Activated naive CD8-positive, alpha-beta T cell (primary cell): ENCODE results near the gene VOPP1.
"Not testable (repeated sequence)": the region's sequence is repeated elsewhere in the genome, so short reads cannot be mapped to it uniquely, and the experiment has no call there.

ENCODE experiments used
- H3K27ac Mint-ChIP-seq: one replicate; pipeline ENCODE4 v1.8.0; 2021; ENCODE audit warnings: mixed read lengths
- H3K27me3 Mint-ChIP-seq: one replicate; pipeline ENCODE4 v1.8.0; 2021; ENCODE audit warnings: mixed read lengths
- H3K36me3 Mint-ChIP-seq: one replicate; pipeline ENCODE4 v1.8.0; 2021; ENCODE audit warnings: mixed read lengths
- H3K4me1 Mint-ChIP-seq: one replicate; pipeline ENCODE4 v1.8.0; 2021; ENCODE audit warnings: low read depth, mixed read lengths
- H3K4me3 Mint-ChIP-seq: one replicate; pipeline ENCODE4 v1.8.0; 2021; ENCODE audit warnings: mild to moderate bottlenecking, mixed read lengths
- H3K9me3 Mint-ChIP-seq: one replicate; pipeline ENCODE4 v1.8.0; 2021; ENCODE audit warnings: low read depth, mixed read lengths

VOPP1 gene

DNA sequence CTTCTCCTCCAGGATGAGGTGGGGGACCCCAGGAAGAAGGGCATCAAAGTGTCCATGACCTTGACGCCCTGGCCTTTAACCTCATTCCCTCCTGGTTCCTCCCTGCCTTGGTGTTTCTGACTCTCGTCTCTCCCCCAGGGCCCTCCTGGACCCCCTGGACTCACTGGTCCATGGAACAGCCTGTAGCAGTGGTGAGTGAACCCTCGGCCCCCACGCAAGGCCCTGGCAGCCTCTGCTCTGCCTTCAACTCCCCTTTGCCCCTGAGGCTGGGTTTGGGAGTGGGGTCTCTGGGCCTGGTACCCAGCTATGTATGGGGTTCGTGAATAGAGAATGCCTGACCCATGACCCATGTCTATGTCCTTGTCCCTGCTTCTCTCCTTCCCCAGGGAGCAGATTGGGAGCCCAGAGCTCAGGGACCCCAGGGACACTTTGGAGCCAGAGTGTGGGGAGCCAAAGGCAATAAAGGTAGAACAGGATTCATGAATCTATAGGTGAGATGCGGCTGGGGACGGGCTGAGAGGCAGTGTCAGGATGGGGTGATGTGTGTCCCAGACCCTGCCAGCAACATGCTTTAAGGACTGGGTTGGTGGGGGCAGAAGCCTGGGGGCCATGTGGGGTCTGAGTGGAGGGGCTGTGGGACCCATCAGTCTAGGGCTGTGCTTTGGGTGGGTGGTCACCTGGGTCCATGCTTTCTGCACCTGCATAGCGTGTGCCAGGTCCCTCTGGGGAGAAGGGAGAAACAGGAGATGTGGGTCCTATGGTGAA lies 18.4 kb upstream of the VOPP1 start:
- no peak overlapping the region for H3K4me3 Mint-ChIP-seq
- H3K27ac Mint-ChIP-seq, result no peak overlapping the region
- no peaks in the 10 kb centered on the region for H3K9me3 Mint-ChIP-seq
- no peaks in the 10 kb centered on the region for H3K36me3 Mint-ChIP-seq
- H3K4me1 Mint-ChIP-seq, result no peaks in the 10 kb centered on the region
- no peaks in the 10 kb centered on the region for H3K27me3 Mint-ChIP-seq

DNA sequence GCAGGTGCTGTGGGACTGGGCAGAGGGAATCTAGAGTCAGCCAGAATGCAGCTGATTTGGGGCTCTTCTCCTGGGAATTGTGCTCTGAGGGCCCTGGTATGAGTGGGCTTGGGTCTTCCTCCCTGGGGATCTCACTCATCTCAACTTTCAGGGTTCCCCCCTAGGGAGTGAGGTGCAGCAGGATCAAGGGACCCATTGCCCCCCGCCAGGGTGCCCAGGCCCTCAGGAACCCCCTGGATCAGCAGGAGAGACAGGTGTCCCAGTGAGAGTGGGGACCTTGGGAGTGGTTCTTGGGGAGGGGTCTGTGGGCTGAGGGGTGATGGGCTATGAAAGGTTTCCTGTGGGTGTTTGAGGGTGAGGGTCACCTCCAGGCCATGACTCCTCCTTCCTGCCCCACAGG lies 17.6 kb upstream of the VOPP1 start:
- Mint-ChIP-seq H3K36me3 (no peaks in the 10 kb centered on the region), H3K27me3 (no peaks in the 10 kb centered on the region), H3K4me1 (no peaks in the 10 kb centered on the region), H3K9me3 (no peaks in the 10 kb centered on the region), H3K4me3 (no peak overlapping the region), H3K27ac (peak overlapping the region; percentile 10)

DNA sequence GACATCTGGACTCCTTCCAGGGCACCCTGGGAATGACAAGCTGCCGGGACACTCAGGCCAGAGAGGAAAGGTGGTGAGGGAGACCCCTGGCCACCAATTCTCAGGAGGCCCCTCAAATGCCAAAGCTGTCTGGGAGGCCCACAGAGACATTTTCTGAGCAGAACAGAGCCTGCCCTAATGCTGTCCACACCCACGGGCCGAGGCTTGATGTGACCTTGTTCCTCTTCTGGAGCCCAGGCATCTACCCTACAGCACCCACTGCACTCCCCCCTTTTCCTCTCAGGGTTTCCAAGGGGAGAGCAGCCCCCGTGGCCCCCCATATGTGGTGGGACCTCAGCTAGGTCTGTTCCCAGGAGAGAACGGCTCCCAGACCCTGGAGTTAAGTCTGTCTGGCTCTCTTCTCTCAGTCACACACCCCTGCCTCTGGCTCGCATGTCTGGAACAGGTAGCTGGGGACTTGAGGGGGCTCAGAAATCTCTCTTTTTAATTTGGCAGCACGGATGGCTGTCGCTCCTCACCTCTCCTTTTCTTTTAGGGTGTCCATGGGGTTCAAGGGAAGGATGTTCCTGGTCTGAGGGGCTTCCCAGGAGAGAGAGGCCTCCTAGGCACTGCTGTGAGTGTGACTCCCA lies 16.8 kb upstream of the VOPP1 start:
- H3K9me3 Mint-ChIP-seq, result no peaks in the 10 kb centered on the region
- no peaks in the 10 kb centered on the region for H3K4me1 Mint-ChIP-seq

DNA sequence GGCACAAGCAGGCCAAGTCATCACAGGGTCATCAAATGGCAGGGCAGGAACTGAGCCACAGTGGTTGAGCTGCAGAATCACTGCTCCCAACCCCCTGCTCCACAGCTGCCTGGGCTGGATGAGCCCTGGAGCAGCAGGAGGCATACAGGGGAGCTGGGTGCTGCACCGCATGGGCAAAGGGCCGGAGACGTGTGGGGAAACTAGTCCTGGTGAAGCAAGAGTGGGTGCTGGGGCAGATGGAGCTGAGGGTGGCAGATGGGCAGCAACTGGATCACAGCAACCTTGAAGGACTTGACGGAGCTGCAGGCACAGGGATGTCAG lies 16.0 kb upstream of the VOPP1 start:
- Mint-ChIP-seq H3K4me3 (no peak overlapping the region), H3K4me1 (no peaks in the 10 kb centered on the region), H3K9me3 (no peaks in the 10 kb centered on the region), H3K27ac (no peak overlapping the region), H3K27me3 (no peaks in the 10 kb centered on the region), H3K36me3 (no peaks in the 10 kb centered on the region)

More for the DNA sequence above, 16.8 kb upstream of the VOPP1 start:
- no peak overlapping the region for H3K4me3 Mint-ChIP-seq
- no peak overlapping the region for H3K27ac Mint-ChIP-seq
- no peaks in the 10 kb centered on the region for H3K36me3 Mint-ChIP-seq
- H3K27me3 Mint-ChIP-seq, result no peaks in the 10 kb centered on the region

DNA sequence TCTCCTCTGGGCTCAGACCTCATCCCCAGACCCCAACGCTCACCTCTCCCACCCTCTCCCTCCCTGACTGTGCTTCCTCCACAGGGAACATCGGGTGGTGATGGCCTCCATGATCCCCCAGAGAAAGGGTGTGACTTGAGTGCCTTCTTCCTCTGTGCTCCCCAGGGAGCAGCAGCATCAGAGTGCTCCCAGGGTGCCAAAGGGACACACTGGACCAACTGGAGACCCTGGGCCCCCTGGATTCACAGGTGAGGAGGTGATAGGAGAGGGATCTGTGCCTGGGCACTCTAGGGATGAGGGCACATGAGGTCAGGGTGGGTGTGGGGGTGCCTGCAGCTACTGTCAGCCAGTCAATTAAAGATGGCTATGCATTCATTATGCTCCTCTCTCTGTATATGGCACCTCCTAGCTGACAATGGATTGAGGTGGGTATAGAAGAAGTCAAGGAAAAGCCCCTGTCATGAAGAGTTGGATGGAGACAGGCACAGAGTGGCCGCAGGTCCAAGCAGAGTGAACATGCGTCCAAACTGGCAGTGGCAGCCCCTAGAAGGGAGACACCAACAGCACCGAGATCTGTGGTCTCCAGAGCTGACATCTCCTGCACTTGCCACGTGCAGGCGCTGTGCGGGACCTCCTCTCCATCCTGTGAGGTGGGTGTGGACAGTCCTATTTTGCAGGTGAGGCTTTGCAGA lies 15.5 kb upstream of the VOPP1 start:
- H3K27me3 Mint-ChIP-seq, result no peaks in the 10 kb centered on the region
- no peaks in the 10 kb centered on the region for H3K4me1 Mint-ChIP-seq
- no peaks in the 10 kb centered on the region for H3K36me3 Mint-ChIP-seq
- H3K4me3 Mint-ChIP-seq, result no peak overlapping the region
- no peak overlapping the region for H3K27ac Mint-ChIP-seq
- no peaks in the 10 kb centered on the region for H3K9me3 Mint-ChIP-seq

DNA sequence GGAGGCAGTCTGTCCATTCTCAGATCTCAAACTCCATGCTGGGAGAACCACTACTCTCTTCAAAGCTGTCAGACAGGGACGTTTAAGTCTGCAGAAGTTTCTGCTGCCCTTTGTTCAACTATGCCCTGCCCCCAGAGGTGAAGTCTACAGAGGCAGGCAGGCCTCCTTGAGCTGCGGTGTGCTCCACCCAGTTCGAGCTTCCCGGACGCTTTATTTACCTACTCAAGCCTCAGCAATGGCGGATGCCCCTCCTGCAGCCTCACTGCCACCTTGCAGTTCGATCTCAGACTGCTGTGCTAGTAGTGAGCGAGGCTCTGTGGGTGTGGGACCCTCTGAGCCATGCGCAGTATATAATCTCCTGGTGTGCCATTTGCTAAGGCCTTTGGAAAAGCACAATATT lies 10.4 kb upstream of the VOPP1 start:
- not testable (repeated sequence) for H3K9me3 Mint-ChIP-seq, H3K27ac Mint-ChIP-seq, H3K4me1 Mint-ChIP-seq, H3K36me3 Mint-ChIP-seq, H3K27me3 Mint-ChIP-seq, H3K4me3 Mint-ChIP-seq

DNA sequence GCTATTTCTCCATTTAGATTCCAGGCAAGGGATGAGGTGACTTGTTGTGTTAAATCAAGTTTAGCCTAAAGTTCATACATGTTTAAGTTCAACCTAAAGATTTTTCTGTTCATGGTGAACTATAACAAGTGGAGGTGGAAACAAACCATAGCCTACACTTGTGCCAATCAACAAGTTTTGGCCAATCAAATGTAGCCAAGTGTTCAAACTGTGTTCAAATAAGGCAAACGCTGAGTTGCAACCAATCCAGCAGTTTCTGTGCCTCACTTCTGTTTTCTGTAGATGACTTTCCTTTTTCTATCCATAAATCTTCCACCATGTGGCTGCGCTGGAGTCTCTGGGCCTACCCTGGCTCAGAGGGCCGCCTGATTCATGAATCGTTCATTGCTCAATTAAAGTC lies 4.5 kb upstream of the VOPP1 start:
- H3K4me1 Mint-ChIP-seq, result peaks cover 23% of the 10 kb centered on the region
- H3K36me3 Mint-ChIP-seq, result no peaks in the 10 kb centered on the region
- no peak overlapping the region for H3K4me3 Mint-ChIP-seq
- no peaks in the 10 kb centered on the region for H3K27me3 Mint-ChIP-seq
- H3K9me3 Mint-ChIP-seq, result no peaks in the 10 kb centered on the region
- no peak overlapping the region for H3K27ac Mint-ChIP-seq

DNA sequence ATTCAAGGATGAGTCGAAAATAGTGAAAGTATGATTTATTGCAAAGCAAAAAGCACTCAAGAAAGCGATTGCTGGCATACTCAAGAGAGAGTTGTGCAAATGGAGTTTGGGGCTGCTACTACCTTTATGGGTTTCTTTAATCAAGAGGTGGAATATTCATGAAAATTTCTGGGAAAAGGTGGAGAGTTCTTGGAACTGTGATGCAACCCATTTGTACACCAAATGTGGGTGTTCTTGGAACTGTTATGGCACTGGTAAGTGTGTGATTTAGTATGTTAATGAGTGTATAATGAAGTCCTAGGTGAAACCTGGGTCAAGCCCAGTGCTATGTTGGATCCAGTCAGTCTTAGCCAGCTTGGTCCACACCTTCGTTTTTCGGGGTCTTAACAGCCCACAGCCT lies 3.4 kb upstream of the VOPP1 start:
- Mint-ChIP-seq H3K36me3 (no peaks in the 10 kb centered on the region), H3K4me1 (peaks cover 27% of the 10 kb centered on the region), H3K9me3 (no peaks in the 10 kb centered on the region), H3K27me3 (no peaks in the 10 kb centered on the region), H3K4me3 (no peak overlapping the region), H3K27ac (no peak overlapping the region)

DNA sequence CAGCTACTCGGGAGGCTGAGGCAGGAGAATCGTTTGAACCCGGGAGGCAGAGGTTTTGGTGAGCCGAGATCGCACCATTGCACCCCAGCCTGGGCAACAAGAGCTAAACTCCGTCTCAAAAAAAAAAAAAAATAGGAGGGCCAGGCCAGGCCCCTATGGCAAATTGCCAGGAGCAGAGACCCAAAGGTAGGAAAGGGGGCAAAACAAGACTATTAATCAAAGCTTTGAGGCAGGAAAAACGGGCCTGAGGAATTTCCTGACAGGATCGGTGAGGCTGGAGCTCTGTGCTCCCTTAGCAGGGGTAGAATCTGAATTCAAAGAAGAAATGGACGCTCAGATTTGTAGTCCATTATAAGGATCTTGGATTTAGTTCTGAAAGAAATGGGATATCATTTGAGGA lies 2.8 kb upstream of the VOPP1 start:
- no peak overlapping the region for H3K4me3 Mint-ChIP-seq
- no peaks in the 10 kb centered on the region for H3K36me3 Mint-ChIP-seq
- no peaks in the 10 kb centered on the region for H3K27me3 Mint-ChIP-seq
- peaks cover 31% of the 10 kb centered on the region for H3K4me1 Mint-ChIP-seq
- H3K27ac Mint-ChIP-seq, result no peak overlapping the region
- no peaks in the 10 kb centered on the region for H3K9me3 Mint-ChIP-seq

DNA sequence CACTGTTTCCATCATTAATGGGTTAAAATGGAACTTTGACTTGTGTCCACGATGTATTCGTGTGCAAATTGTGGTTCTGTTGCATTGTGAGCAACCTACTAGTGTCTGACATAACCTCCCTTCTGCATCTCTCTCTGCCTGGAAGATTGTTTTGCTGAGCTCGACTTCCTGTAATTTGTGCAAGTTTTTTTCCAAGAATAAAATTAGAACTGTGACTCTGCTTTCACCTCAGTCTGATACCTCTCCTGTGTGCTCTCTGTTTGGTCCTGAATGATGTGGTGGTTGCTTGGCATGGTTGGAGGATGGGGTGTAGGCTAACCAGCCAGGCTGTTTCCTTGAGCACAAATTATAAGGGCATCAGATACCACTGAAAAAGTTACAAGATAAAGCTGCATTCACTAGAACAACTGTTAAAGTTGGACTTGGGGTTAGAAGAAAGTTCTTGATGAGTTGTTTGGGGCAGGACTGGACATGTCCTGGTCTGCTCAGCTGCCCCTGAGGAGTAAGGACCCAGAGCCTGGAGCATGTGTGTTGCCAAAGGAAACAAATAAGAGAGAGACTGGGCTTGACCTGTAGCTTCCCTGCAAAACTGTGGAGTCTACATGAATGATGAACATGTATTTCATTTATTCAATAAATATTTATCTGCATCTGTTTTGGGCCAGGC lies 1.9 kb upstream of the VOPP1 start:
- H3K27ac Mint-ChIP-seq, result peak overlapping the region; percentile 87
- no peaks in the 10 kb centered on the region for H3K27me3 Mint-ChIP-seq
- peak overlapping the region; percentile 92 for H3K4me3 Mint-ChIP-seq
- no peaks in the 10 kb centered on the region for H3K9me3 Mint-ChIP-seq
- H3K36me3 Mint-ChIP-seq, result no peaks in the 10 kb centered on the region
- peaks cover 40% of the 10 kb centered on the region for H3K4me1 Mint-ChIP-seq

DNA sequence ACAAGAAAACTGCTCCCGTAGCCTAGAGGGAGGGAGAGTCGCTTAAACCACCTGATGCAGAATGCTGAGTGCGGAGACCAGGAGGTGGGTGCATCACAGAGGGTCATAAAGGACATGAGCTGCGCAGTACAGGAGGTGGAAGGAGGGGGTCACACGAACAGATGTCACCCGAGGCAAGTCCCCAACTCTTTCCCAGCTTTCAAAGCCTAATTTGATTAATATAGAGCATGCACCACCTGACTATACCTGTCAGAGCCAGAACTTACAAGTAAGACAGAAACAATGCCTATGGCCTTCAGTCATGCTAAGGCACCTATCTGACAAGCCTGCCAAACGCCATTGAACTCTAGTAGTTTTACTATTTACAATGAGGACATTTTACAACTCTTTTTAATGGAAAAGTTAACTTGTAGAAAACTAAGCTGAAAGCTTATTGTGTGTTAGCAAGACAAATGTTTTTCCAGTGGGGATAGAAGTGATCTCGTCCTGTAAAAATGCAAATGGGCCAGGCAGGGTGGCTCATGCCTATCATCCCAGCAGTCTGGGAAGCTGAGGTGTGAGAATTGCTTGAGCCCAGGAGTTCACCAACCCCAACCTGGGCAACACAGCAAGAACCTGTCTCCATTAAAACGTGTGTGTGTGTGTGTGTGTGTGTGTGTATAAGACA lies 1.1 kb upstream of the VOPP1 start:
- H3K4me1 Mint-ChIP-seq, result peaks cover 49% of the 10 kb centered on the region
- peak overlapping the region; percentile 92 for H3K4me3 Mint-ChIP-seq
- H3K36me3 Mint-ChIP-seq, result no peaks in the 10 kb centered on the region
- no peaks in the 10 kb centered on the region for H3K9me3 Mint-ChIP-seq
- H3K27ac Mint-ChIP-seq, result peak overlapping the region; percentile 95
- no peaks in the 10 kb centered on the region for H3K27me3 Mint-ChIP-seq

DNA sequence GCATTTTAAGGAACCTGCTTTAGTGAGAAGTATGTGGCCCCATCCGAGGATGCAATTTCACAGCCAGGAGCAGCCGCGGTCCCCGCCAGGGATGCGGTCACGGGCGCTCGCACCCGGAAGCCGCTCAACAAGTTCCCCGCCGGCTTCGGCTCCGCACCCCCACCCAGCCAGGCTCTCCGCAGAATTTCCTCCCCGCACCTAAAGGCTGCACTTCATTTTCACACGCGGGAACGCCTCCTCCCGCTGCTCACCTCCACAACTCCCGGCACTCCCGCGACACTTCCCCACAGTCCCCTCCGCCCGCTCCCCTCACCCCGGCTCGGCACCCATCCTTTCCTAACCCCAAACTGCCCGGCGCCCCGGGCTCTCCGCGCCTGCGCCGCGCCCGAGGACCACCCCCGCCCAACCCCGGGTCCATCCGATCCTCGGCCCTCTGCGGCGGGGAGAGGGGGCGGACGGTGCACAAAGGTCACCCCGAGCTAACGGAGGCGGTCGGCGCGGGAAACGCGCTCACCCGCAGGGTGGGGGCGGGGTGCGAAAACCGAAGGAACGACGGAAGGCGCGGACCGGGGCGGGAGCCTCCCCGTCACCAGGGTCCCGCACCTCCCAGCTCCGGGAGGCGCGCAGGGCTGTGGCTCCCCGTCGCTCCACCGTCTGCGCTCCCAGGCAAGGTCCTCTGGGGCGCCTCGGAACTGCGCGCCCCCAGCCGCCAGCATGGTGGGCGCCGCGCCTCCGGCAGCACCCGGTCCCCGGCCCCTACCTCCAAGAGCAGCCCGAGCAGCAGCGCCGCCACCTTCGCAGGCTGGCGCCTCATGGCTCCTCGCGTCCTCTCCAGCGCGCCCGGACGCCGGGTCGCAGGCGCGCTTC lies 558 bp downstream of the VOPP1 start:
- H3K27me3 Mint-ChIP-seq, result no peaks in the 10 kb centered on the region

DNA sequence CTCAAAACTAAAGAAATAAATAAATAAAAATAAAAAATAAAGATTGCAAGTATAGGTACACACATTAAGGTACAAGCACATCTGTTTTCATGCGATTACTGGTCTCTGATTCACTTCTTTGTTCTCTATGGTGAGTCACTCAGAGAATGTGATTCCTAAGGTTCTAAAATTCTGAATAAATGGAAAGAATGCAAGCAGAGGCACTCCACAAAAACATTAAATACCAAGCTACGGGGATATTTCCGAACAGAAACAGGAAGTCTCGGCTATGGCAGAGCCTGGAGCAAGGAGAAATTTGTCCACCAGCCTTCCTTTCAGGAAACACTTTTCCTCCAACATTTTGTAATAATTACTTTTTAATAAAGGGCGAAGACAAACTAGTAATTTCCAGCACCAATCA lies 1.4 kb downstream of the VOPP1 start:
- Mint-ChIP-seq H3K27me3 (no peaks in the 10 kb centered on the region), H3K9me3 (no peaks in the 10 kb centered on the region), H3K4me1 (peaks cover 71% of the 10 kb centered on the region), H3K36me3 (peaks cover 4% of the 10 kb centered on the region), H3K4me3 (peak overlapping the region; percentile 95), H3K27ac (peak overlapping the region; percentile 97)

More for the DNA sequence above, 558 bp downstream of the VOPP1 start:
- H3K4me1 Mint-ChIP-seq, result peaks cover 64% of the 10 kb centered on the region
- peaks cover 3% of the 10 kb centered on the region for H3K36me3 Mint-ChIP-seq
- no peaks in the 10 kb centered on the region for H3K9me3 Mint-ChIP-seq
- peak overlapping the region; percentile 97 for H3K27ac Mint-ChIP-seq
- peak overlapping the region; percentile 95 for H3K4me3 Mint-ChIP-seq

DNA sequence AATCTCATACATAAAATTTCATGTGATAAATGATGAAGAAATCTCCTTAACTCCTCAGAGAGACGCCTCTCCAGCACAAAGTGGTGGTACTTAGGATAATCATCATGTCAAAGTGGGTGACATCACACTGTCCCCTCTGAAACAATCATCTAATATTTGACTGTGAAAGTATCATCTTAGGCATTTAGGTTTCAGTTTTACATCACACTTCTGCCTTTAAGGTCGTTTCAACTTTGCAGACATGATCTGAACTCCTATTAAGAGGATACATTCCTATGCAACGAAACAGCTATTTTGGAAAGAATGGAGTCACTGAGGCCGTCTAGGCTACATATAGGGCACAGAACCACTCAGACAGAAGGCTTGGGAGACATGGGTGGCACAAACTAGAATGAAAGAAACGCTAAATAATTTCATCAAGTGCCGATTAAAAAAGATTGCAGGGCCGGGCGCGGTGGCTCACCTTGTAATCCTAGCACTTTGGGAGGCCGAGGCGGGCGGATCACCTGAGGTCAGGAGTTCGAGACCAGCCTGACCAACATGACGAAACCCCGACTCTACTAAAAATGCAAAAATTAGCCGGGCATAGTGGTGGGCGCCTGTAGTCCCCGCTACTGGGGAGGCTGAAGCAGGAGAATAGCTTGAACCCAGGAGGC lies 2.0 kb downstream of the VOPP1 start:
- peak overlapping the region; percentile 95 for H3K4me3 Mint-ChIP-seq
- H3K9me3 Mint-ChIP-seq, result no peaks in the 10 kb centered on the region
- peaks cover 73% of the 10 kb centered on the region for H3K4me1 Mint-ChIP-seq
- H3K27me3 Mint-ChIP-seq, result no peaks in the 10 kb centered on the region
- peaks cover 7% of the 10 kb centered on the region for H3K36me3 Mint-ChIP-seq
- H3K27ac Mint-ChIP-seq, result peak overlapping the region; percentile 94
